Psoas muscle (tissue), 8 donors: ENCODE data around the gene BAHCC1. TPM values are rescaled to one million over a fixed set of nuclear protein-coding genes. Genes with fewer than 3 reads are reported as not detected.

Experiments
- ATAC-seq, 4 donors: fragments of 200-7000 bp; cut with Tn5 transposase; one replicate each; pipeline ENCODE4 v1.9.1; 2020; ENCODE audit warnings: moderate library complexity in 3 of 4, mild to moderate bottlenecking in 2 of 4
- DNase-seq, 2 donors: peaks; one replicate each; pipeline ENCODE4 v3.0.0-alpha.2; 2020
- H3K27ac ChIP-seq: fragments of 200-600 bp; one replicate; pipeline ENCODE4 v1.8.0; 2022
- H3K27me3 ChIP-seq, 3 donors: fragments of 200-600 bp in 1 of 3; one replicate each; pipeline versions ENCODE4 v1.6.1 to v1.8.0; 2013 to 2022; ENCODE audit warnings: low read length in 2 of 3, mild to moderate bottlenecking in 2 of 3, moderate library complexity in 1 of 3; ENCODE audit not compliant: insufficient read depth in 3 of 3
- H3K36me3 ChIP-seq, 2 donors: fragments of 200-600 bp in 1 of 2; one replicate each; pipeline versions ENCODE4 v1.6.1 to v1.8.0; 2013 to 2022; ENCODE audit warnings: low read depth in 1 of 2, mild to moderate bottlenecking in 1 of 2, moderate library complexity in 1 of 2; ENCODE audit not compliant: insufficient read depth in 1 of 2
- H3K4me1 ChIP-seq: fragments of 200-600 bp; one replicate; pipeline ENCODE4 v1.8.0; 2022
- H3K4me3 ChIP-seq: fragments of 200-600 bp; one replicate; pipeline ENCODE4 v1.8.0; 2022; ENCODE audit warnings: mild to moderate bottlenecking
- H3K9me3 ChIP-seq: fragments of 200-600 bp; one replicate; pipeline ENCODE4 v1.8.0; 2022
- CTCF ChIP-seq: fragments of 200-600 bp; IDR thresholded peaks from one replicate; pipeline ENCODE4 v1.8.0; 2022; ENCODE audit warnings: antibody characterized with exemption
- WGBS, 3 donors: extraction: QIAGEN DNeasy Blood & Tissue Kit; methylation state at CpG; one replicate each; pipeline versions ENCODE4 v1.1.6 to v1.1.7; 2013; 5-methylcytosine and 5-hydroxymethylcytosine counted together
- intact Hi-C, 2 donors: fragments of 100-400 bp; cut with DNase I; formaldehyde crosslinking; loops; one replicate each; pipeline versions ENCODE4 v1.11.0 to v1.14.2; 2022
- polyA plus RNA-seq, 3 donors: library from polyadenylated mRNA; stranded (reverse); fragments of 200-250 nt; gene quantifications; one replicate each; pipeline ENCODE4 v1.2.3, GENCODE V29; 2013
- total RNA-seq, 4 donors: library from RNA; stranded (reverse); fragmentation: NEBNext Ultra II Directional in 2 of 4; extraction: Animal tissue kit (Norgen Biotek cat#: 25700) in 2 of 4; gene quantifications; one replicate each; pipeline versions ENCODE4 v1.2.1 to v1.2.4, GENCODE V29; 2021 to 2023
- donor health status: healthy with polysubstance abuse.
- donor health status: DM: no; HTN: no; CAD: no; lungs with moderate emphysema.
- donor health status: Bipolar disorder and iron deficiency.
- donor health status: healthy.
- donor health status: DM: yes; HTN: yes; CAD: no.
- donor health status: DM: no; HTN: no; CAD: no.
- donor health status: DM: no; HTN: no; CAD: no.
- donor health status: DM: yes; HTN: yes; CAD: no.

BAHCC1 gene
- total and polyA plus RNA-seq, 7 donors: 2.8 to 10.7 (median 6.6) TPM

DNA sequence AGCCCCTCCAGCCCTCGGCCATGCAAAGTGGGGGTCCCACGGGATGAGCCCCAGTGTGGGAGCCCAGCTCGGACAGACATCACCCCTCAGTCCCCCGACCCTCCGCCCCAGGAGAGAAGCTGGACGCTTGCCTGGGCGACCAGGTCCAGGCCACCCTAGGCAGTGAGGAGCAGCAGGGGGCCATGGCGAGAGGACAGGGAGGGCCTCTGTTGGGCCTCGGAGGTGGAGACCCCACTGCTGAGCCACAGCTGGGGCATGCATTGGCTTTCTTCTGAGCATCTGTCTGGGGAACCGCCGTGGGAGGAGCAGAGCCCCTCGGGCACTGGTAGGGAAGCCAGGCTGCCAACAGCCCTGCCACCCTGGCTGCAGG lies 104.3 kb downstream of the BAHCC1 start:
- Histone ChIP-seq H3K36me3 (no peaks in the 10 kb centered on the region), H3K9me3 (no peaks in the 10 kb centered on the region), H3K27me3 (no peaks in the 10 kb centered on the region), H3K4me3 (no peak overlapping the region), H3K27ac (no peak overlapping the region), H3K4me1 (no peaks in the 10 kb centered on the region)
- no peak for TF ChIP-seq CTCF
- intact Hi-C loops: no loop called here
- ATAC-seq: peak in 1 of 4 donors; percentile 6
- peak in 1 of 2 donors; percentile 49 for DNase-seq
- WGBS, 3 donors: 66 to 71% (median 68%) methylated on average over 12 of the region's 12 CpGs

DNA sequence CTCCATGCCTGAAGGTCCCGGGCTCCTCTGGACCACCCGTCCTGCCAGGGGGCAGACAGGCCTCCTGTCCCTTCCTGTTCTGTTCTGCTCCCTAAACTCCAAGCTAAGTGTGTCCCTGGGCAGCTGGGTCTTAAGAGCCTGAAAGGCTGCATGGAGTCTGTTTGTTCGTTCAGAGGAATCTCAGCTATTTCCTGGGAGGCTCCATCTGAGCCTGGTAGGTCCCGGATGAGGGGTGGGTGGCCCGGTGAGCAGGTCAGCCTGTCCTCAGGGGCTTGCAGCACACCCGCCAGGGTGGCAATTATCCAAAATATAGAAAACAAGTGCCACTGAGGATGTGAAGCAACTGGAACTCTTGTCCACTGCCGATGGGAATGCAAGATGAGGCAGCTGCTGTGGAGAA lies 104.8 kb downstream of the BAHCC1 start:
- H3K9me3 ChIP-seq: no peaks in the 10 kb centered on the region
- no peaks in the 10 kb centered on the region for H3K4me1 ChIP-seq
- H3K36me3 ChIP-seq: no peaks in the 10 kb centered on the region
- intact Hi-C loops: no loop called here
- no peaks in the 10 kb centered on the region for H3K27me3 ChIP-seq
- WGBS, 3 donors: 53 to 59% (median 56%) methylated on average over 7 of the region's 7 CpGs
- no peak overlapping the region for H3K4me3 ChIP-seq
- TF ChIP-seq CTCF: no peak
- ATAC-seq (no peak), DNase-seq (no peak)
- H3K27ac ChIP-seq: no peak overlapping the region

GRCh38 chr17:81502471-81503017 lies 107.3 kb downstream of the BAHCC1 start:
- intact Hi-C loops: no loop called here
- TF ChIP-seq CTCF: no peak
- Histone ChIP-seq H3K27me3 (no peaks in the 10 kb centered on the region), H3K4me1 (no peaks in the 10 kb centered on the region), H3K36me3 (no peaks in the 10 kb centered on the region), H3K4me3 (no peak overlapping the region), H3K27ac (no peak overlapping the region), H3K9me3 (no peaks in the 10 kb centered on the region)
- ATAC-seq: no peak
- no peak for DNase-seq
- WGBS, 3 donors: 38 to 54% (median 43%) methylated on average over 12 of the region's 12 CpGs

GRCh38 chr17:81503619-81504018 lies 108.4 kb downstream of the BAHCC1 start:
- ATAC-seq (no peak), DNase-seq (no peak)
- intact Hi-C loops: no loop called here
- Histone ChIP-seq H3K27ac (no peak overlapping the region), H3K36me3 (no peaks in the 10 kb centered on the region), H3K4me1 (no peaks in the 10 kb centered on the region), H3K27me3 (no peaks in the 10 kb centered on the region), H3K9me3 (no peaks in the 10 kb centered on the region), H3K4me3 (no peak overlapping the region)
- no peak for TF ChIP-seq CTCF

DNA sequence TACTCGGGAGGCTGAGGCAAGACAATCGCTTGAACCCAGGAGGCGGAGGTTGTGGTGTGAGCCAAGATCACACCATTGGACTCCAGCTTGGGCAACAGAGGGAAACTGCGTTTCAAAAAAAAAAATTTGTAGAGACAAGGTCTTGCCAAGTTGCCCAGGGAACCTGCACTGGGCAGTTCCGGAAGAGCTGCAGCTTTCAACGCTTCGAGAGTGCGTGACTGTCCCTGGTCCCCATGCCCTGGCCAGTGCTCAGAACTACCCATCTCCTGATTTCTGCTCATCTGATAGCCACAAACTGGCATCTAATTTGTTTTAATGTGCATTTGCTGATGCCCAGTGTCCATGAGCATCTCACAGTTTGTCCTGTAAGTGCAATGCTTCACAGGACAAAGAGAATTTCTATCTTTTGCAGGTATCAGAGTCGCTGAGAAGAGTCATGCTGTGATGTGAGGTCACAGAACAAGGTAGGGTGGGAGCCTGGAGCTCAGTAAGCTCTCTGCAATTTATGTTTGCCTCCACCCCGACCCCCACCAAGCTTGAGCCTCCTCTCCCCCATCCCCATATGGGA lies 113.5 kb downstream of the BAHCC1 start:
- WGBS, 3 donors: 27 to 60% (median 37%) methylated on average over 10 of the region's 10 CpGs
- peak overlapping the region; percentile 86 for H3K4me3 ChIP-seq
- intact Hi-C loops: no loop called here
- DNase-seq (no peak), ATAC-seq (peak in 2 of 4 donors; percentile 15 to 16)
- H3K27me3 ChIP-seq: no peaks in the 10 kb centered on the region
- peaks cover 11 to 34% of the 10 kb centered on the region in 2 donors for H3K36me3 ChIP-seq
- peak overlapping the region; percentile 100 for H3K27ac ChIP-seq
- H3K4me1 ChIP-seq: peaks cover 3% of the 10 kb centered on the region
- H3K9me3 ChIP-seq: no peaks in the 10 kb centered on the region
- no peak for TF ChIP-seq CTCF
